AG04449 (cell line): ENCODE measurements around the gene PELI2.

Experiments
- CTCF ChIA-PET: fragments of 350-600 bp; formaldehyde crosslinking; extraction: SDS; loops from one replicate; lab custom pipeline; 2021; ENCODE audit warnings: antibody characterized with exemption; lab: Yijun Ruan, JAX
- POLR2A ChIA-PET: fragments of 400-600, 350-600 bp; formaldehyde crosslinking; extraction: SDS; loops from one replicate; lab custom pipeline; 2020; ENCODE audit warnings: antibody characterized with exemption, inconsistent platforms; lab: Yijun Ruan, JAX
- DNase-seq: peaks from one replicate; pipeline ENCODE4 v3.0.0-alpha.2; 2010; ENCODE audit warnings: low read depth, low spot score
- H3K4me3 ChIP-seq: 2 replicates; pipeline ENCODE4 v1.5.1; 2011; ENCODE audit warnings: low read depth, mild to moderate bottlenecking, control low read depth, low read length
- TF ChIP-seq, protein P1 (sequence below): IDR thresholded peaks from one replicate; pipeline ENCODE4 v1.5.1; 2011; ENCODE audit warnings: mild to moderate bottlenecking, moderate library complexity, low read length, control low read depth, inconsistent platforms; ENCODE audit not compliant: insufficient read depth; ENCODE audit errors: missing control alignments

The PELI2 gene

DNA sequence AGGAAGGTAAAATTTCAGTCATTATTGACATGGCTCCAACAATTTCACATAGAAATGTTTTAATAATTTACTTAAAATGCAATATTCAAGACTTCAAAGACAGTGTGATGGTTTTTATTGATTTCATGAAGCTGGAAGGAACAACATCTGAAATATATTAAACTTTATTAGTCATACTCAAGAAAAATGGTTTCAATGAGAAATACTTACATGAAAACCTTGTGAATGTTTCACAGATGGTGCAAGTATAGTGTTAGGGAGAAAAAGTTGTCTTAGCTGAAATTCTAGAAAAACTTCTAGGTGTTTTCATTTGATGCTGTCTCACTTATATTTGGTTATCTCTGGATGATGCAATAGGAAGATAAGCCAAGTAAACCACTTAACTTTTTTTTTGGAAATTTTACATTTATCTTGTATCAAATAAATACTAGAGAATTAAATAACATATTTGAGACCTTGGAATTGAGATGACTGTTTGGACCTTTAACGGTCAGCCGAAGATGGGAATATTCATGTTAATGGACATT lies 65.5 kb downstream of the PELI2 start:
- TF ChIP-seq, protein P1, sequence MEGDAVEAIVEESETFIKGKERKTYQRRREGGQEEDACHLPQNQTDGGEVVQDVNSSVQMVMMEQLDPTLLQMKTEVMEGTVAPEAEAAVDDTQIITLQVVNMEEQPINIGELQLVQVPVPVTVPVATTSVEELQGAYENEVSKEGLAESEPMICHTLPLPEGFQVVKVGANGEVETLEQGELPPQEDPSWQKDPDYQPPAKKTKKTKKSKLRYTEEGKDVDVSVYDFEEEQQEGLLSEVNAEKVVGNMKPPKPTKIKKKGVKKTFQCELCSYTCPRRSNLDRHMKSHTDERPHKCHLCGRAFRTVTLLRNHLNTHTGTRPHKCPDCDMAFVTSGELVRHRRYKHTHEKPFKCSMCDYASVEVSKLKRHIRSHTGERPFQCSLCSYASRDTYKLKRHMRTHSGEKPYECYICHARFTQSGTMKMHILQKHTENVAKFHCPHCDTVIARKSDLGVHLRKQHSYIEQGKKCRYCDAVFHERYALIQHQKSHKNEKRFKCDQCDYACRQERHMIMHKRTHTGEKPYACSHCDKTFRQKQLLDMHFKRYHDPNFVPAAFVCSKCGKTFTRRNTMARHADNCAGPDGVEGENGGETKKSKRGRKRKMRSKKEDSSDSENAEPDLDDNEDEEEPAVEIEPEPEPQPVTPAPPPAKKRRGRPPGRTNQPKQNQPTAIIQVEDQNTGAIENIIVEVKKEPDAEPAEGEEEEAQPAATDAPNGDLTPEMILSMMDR = no peak
- POLR2A ChIA-PET = no interaction called here
- H3K4me3 ChIP-seq = no peak overlapping the region
- DNase-seq = no peak
- CTCF ChIA-PET = interaction anchor here (0.6 kb wide), 1 partner anchor 736 kb away, joined by 3 read pairs; no protein-coding TSS in a partner anchor

DNA sequence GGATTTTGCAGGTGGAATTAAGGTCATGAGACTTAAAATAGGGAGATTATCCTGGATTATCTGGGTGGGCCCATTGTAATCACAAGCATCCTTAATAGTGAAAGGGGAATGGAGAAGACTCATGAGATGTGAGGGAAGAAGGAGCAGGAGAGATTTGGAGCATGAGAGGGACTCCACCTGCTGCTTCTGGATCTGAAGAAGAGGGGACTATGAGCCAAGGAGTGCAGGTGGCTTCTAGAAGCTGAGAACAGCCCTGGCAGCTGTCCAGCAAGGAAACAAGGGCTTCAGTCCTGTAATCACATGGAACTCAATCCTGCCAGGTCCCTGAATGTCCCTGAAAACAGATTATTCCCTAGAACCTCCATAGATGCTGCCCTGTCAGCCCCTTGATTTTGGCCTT lies 67.8 kb downstream of the PELI2 start:
- no peak overlapping the region for H3K4me3 ChIP-seq
- DNase-seq = no peak
- ChIA-PET POLR2A (no interaction called here), CTCF (no interaction called here)
- TF ChIP-seq, protein P1 = no peak

DNA sequence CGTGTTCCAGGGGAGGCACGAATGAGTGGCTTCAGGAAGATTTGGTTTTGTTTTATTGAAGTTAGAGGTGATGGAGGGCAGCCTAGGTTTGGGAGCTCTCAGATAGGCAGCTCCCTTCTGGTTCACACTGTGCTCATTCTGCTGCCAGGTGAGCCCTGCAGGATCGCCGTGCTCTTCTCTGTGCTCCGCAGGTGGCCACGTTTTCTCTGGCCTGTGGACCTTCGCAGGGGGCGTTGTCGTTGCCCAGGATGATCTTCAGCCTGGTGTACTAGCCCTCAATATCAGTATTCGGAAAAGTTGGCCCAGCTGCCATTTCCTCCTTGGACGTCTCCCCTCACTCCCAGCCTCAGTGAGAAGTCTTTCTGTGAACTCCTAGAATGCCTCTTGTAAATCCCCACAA lies 69.5 kb downstream of the PELI2 start:
- ChIA-PET CTCF (interaction anchor here (1.1 to 1.3 kb wide), 2 partner anchors 12 to 31 kb away, joined by 3 to 4 read pairs; no protein-coding TSS in a partner anchor), POLR2A (no interaction called here)
- no peak for DNase-seq
- TF ChIP-seq, protein P1 = no peak
- no peak overlapping the region for H3K4me3 ChIP-seq

DNA sequence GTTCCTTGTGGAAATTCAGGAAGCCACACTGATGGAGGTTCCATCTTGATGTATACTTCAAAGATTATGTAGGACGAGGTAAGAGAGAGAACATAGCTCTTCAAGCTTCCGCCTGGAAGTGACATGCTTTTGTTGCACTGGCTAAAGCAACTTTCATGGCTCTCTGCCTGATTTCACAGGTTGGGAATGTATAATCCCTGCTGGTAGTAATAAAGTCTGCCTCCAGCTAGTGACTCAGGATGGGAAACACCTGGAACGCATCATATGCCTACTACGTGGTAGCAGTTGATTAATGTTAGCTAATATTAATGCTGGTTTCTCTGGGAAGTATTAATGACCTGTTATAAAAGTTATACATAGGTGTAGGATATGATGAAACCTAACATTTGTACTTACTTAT lies 71.1 kb downstream of the PELI2 start:
- no peak for DNase-seq
- POLR2A ChIA-PET = interaction anchor here (0.6 kb wide), 1 partner anchor 151 kb away, joined by 3 read pairs; no protein-coding TSS in a partner anchor
- TF ChIP-seq, protein P1 = no peak
- CTCF ChIA-PET = interaction anchor here (0.6 kb wide), 1 partner anchor 23 kb away, joined by 4 read pairs; no protein-coding TSS in a partner anchor
- no peak overlapping the region for H3K4me3 ChIP-seq

DNA sequence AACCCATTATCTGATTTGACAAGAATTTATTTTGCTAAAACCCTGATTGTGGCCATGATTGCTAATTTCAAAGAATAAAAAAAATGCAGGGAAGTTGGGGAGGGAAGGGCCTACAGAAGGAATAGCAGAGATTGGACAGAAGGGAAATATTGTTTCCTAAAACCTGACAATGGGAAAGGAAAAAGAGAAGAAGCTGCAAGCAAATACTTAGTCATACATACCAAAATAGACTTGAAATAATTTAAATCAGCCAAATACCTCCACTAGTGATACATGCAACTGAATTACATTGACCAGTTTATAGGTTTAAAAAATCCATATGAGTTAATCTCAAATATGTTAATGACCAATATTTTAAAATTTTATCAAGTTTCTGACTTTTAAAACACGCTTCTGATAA lies 75.1 kb downstream of the PELI2 start:
- TF ChIP-seq, protein P1 = no peak
- no peak overlapping the region for H3K4me3 ChIP-seq
- ChIA-PET CTCF (interaction anchor here (1.6 kb wide), 1 partner anchor 11 kb away, joined by 3 read pairs; no protein-coding TSS in a partner anchor), POLR2A (no interaction called here)
- no peak for DNase-seq

DNA sequence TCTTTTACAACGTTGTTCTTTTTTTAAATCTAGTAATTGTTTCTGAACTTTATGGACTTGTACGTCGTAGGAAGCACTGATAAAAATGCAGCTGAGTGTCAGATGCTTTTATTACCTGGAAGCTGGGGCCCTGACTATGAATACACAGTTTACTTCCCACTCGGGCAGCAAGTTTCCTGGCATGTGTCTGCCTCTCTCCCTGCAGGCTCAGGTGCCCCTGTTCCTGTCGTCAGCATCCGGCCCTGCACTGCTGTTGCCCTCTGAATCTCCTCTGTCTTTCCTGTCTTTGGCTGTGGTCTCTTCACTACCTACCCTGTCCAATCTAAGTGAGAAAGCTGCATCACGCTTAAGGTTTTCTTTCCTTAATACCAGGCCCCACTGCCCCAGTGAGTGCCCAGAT lies 75.8 kb downstream of the PELI2 start:
- no peak for DNase-seq
- ChIA-PET POLR2A (no interaction called here), CTCF (interaction anchor here (1.6 kb wide), 1 partner anchor 12 kb away, joined by 3 read pairs; no protein-coding TSS in a partner anchor)
- no peak overlapping the region for H3K4me3 ChIP-seq
- TF ChIP-seq, protein P1 = no peak
